SK-N-SH treated with all-trans-retinoic acid at 6 μM for 48 hours (cell line): Measurements from ENCODE around the gene TRIP6.

Experiments
- ZFP3 ChIP-seq: fragments of 250-450 bp; sonication (Bioruptor Pico); IDR thresholded peaks from 2 replicates; pipeline ENCODE4 v1.5.0; 2020; ENCODE audit warnings: mild to moderate bottlenecking, moderate library complexity
- TF ChIP-seq, protein P1 (sequence below): fragments of 250-450 bp; sonication (Bioruptor Pico); IDR thresholded peaks from 2 replicates; pipeline ENCODE4 v1.8.0; 2020; ENCODE audit warnings: mild to moderate bottlenecking, moderate library complexity, borderline replicate concordance

DNA sequence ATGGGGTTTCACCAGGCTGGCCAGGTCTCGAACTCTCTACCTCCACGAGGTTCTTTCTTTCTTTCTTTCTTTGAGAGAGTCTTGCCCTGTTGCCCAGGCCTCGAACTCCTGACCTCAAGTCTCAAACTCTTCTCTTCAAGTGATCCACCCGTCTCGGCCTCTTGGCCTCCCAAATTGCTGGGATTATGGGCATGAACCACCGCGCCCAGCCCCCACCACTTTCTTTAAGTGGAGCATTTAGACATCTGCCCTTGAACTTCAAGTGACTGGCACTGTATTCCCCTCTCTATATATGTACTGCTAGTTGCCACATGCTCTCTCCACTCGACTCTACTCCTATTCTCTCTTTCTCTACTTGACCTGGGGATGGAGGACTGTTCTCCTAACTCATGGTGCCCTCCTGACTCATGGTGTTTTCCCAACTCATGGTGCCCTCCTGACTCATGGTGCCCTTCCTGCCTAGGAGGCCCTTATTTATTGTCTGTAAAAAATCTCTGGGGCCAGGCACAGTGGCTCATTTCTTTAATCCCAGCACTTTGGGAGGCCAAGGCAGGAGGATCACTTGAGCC is 47.8 kb downstream of the TRIP6 start:
- no peak for TF ChIP-seq ZFP3 (CRISPR knock-in tag)
- TF ChIP-seq, protein P1, sequence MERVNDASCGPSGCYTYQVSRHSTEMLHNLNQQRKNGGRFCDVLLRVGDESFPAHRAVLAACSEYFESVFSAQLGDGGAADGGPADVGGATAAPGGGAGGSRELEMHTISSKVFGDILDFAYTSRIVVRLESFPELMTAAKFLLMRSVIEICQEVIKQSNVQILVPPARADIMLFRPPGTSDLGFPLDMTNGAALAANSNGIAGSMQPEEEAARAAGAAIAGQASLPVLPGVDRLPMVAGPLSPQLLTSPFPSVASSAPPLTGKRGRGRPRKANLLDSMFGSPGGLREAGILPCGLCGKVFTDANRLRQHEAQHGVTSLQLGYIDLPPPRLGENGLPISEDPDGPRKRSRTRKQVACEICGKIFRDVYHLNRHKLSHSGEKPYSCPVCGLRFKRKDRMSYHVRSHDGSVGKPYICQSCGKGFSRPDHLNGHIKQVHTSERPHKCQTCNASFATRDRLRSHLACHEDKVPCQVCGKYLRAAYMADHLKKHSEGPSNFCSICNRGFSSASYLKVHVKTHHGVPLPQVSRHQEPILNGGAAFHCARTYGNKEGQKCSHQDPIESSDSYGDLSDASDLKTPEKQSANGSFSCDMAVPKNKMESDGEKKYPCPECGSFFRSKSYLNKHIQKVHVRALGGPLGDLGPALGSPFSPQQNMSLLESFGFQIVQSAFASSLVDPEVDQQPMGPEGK (CRISPR knock-in tag): no peak
